Astrocyte (in vitro differentiated cells and primary cell): Measurements from ENCODE around the gene RAB8B.

Source experiments
- EZH2 ChIP-seq: IDR thresholded peaks from 2 replicates; pipeline ENCODE4 v1.6.1; 2012; ENCODE audit warnings: mild to moderate bottlenecking, low read length, inconsistent platforms; ENCODE audit not compliant: insufficient read depth
- TF ChIP-seq, protein P1 (sequence below): IDR thresholded peaks from 2 replicates; pipeline ENCODE4 v1.5.1; 2011; ENCODE audit warnings: low read depth, mild to moderate bottlenecking, inconsistent platforms, low read length, moderate library complexity; ENCODE audit not compliant: insufficient read depth

DNA sequence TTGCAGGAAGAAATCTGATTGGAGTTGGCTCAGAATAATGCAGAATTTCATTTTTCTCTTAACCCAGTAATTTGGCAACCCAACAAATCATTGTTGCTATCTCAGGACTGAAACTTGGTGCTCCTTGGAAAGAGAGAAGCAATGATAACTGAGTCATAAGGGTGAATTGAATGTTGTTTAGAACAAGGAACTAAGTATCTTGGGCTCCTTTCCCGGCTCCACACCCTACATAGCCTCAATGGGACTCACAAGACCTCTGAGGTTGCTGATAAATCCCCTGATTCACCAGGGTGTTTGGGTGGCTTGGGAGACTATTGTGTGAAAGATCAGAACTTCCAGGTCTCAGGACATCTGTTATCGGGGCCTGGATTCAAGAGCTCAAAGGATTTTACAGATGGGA lies 7.8 kb upstream of the RAB8B start:
- TF ChIP-seq, protein P1, sequence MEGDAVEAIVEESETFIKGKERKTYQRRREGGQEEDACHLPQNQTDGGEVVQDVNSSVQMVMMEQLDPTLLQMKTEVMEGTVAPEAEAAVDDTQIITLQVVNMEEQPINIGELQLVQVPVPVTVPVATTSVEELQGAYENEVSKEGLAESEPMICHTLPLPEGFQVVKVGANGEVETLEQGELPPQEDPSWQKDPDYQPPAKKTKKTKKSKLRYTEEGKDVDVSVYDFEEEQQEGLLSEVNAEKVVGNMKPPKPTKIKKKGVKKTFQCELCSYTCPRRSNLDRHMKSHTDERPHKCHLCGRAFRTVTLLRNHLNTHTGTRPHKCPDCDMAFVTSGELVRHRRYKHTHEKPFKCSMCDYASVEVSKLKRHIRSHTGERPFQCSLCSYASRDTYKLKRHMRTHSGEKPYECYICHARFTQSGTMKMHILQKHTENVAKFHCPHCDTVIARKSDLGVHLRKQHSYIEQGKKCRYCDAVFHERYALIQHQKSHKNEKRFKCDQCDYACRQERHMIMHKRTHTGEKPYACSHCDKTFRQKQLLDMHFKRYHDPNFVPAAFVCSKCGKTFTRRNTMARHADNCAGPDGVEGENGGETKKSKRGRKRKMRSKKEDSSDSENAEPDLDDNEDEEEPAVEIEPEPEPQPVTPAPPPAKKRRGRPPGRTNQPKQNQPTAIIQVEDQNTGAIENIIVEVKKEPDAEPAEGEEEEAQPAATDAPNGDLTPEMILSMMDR: no peak
- TF ChIP-seq EZH2: no peak
